HG02870 (cell line): ENCODE results near the gene RBM24.

Experiments used
- ATAC-seq: cut with Tn5 transposase; IDR thresholded peaks from one replicate; pipeline ENCODE4 v1.9.1; 2021; ENCODE audit warnings: mild to moderate bottlenecking, moderate library complexity; ENCODE audit not compliant: unreplicated experiment

The RBM24 gene

DNA sequence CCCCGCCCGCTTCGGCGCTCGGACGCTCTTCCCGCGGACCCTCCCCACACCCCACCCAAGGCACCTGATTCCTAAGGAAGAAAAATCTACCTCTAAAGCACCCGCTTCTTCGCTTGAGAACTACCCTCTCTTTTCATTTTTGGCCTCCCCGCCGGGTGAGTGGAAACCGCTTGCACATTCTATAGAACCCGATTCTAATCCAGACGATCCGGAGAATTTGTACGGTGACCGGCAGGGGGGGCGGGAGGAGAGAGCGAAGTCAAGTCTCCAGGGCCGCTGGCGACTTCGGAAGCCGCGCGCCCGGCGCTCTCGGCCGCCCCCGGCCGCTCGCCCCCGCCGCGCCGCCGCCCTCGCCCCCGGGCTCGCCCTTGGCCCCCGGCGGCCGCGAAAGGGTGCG lies at the start of gene RBM24:
Gene RBM24 (plus strand): TSS at position 262 of the 397 bp plus-strand sequence. CDS start 221 bp downstream, outside the sequence.
- ATAC-seq = no peak

GRCh38 chr6:17233531-17233930 lies 47.6 kb upstream of the RBM24 start:
- no peak for ATAC-seq

DNA sequence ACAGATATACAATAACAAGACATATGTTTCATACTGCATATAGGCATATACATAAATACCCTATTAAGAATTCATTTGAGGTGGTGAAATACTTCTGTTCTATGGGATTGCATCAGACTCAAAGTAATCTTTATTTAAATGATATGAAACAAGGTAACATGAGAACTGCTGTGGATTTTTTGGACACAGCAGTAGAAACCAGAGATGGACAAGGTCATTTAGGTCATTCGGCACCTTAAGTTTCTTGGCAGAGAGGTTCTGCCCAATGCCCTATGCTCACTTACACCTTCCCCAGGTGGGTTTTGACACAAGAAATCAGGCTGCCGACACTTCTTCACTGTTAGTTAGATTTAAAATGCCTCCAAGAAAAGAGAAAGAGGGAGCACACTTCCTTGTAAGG lies 43.9 kb upstream of the RBM24 start:
- no peak for ATAC-seq

- ATAC-seq = no peak
Measured at GRCh38 chr6:17239260-17239659, 41.9 kb upstream of the RBM24 start.

GRCh38 chr6:17240803-17241500 lies 40.2 kb upstream of the RBM24 start:
- no peak for ATAC-seq

DNA sequence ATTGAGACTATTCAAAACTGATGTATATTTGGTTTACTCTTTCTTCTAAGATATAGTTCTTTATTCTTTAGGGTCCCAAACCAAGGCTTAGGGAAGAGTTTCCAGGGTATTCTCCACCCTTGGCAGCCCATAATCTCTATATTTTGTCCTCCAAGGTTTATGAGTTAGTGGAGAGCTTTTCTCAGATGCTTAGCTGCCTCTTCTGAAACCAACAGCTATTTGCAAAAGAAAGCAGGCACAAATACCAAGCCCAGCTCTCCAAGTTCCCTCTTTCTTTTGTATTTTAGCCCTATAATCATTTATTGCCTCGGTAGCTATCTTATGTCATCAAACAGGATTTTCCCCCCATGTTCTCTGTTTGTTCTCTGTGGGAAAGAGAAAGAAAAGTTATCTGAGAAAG lies 39.1 kb upstream of the RBM24 start:
- ATAC-seq = no peak

GRCh38 chr6:17250237-17250636 lies 30.9 kb upstream of the RBM24 start:
- ATAC-seq = no peak

GRCh38 chr6:17251953-17252352 lies 29.2 kb upstream of the RBM24 start:
- no peak for ATAC-seq

- ATAC-seq = no peak
Measured at GRCh38 chr6:17258749-17259148, 22.4 kb upstream of the RBM24 start.

GRCh38 chr6:17265570-17265969 lies 15.6 kb upstream of the RBM24 start:
- no peak for ATAC-seq

GRCh38 chr6:17267566-17267965 lies 13.6 kb upstream of the RBM24 start:
- ATAC-seq = no peak

GRCh38 chr6:17268114-17268513 lies 13.0 kb upstream of the RBM24 start:
- ATAC-seq = no peak

GRCh38 chr6:17269840-17270239 lies 11.3 kb upstream of the RBM24 start:
- ATAC-seq = no peak

- no peak for ATAC-seq
Measured at GRCh38 chr6:17271628-17272027, 9.5 kb upstream of the RBM24 start.

GRCh38 chr6:17276766-17277165 lies 4.4 kb upstream of the RBM24 start:
- ATAC-seq = no peak

- no peak for ATAC-seq
Measured at GRCh38 chr6:17277256-17277655, 3.9 kb upstream of the RBM24 start.

DNA sequence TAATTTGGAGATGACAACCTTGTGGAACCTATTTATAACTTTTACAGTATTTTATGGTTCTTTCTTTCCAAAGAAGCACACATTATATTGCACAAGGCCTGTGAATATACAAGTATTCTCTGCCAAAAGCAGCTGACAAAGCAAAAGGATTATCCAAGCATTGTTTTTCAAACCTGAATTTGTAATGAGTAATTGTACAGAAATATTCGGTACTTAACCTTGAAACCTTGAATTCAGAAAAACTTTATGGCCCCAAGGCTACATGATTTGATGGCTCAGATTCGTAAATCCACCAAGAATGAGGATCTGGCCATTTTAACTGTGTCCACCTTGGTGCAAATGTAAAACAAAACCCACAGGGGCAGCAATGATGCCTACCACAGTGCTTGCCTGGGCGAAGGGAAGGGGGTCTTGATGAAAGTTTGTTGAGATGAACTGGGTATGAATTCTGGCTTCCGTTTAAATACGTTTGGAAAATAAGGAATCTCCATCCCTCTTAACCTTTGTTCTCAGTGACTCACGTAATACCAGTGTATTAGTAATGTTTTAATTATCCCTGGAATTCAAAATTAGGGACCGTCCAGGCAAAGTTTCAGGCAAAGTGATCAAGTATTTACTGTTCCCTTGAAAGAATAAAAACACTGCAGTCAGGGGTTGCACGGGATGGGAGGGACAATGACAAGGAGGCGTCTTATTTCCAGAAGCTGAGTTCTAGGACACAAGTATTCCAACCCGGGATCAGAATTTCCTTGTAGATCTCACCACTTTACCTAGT lies 2.7 kb upstream of the RBM24 start:
- no peak for ATAC-seq

DNA sequence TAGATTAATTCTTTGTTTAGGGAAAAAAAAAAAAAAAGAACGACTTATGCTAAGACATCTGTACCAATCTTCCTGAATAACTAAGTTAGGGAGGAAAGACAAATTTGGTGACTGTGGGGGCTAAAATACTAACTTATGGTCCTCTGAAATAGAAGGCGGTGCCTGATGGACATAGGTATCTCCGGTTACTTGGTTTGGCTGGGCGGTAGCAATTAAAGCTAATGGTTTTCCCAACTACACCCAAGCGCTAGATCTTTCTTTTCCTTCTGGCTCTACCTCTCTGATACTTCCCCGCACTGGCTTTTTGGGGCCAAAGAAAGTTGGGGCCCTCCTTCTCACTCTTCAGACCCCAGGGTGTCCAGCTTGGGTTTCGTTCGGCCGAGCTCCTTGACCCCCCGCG lies 1.0 kb upstream of the RBM24 start:
- ATAC-seq = no peak

GRCh38 chr6:17280552-17281090 lies 540 bp upstream of the RBM24 start:
- ATAC-seq = no peak

DNA sequence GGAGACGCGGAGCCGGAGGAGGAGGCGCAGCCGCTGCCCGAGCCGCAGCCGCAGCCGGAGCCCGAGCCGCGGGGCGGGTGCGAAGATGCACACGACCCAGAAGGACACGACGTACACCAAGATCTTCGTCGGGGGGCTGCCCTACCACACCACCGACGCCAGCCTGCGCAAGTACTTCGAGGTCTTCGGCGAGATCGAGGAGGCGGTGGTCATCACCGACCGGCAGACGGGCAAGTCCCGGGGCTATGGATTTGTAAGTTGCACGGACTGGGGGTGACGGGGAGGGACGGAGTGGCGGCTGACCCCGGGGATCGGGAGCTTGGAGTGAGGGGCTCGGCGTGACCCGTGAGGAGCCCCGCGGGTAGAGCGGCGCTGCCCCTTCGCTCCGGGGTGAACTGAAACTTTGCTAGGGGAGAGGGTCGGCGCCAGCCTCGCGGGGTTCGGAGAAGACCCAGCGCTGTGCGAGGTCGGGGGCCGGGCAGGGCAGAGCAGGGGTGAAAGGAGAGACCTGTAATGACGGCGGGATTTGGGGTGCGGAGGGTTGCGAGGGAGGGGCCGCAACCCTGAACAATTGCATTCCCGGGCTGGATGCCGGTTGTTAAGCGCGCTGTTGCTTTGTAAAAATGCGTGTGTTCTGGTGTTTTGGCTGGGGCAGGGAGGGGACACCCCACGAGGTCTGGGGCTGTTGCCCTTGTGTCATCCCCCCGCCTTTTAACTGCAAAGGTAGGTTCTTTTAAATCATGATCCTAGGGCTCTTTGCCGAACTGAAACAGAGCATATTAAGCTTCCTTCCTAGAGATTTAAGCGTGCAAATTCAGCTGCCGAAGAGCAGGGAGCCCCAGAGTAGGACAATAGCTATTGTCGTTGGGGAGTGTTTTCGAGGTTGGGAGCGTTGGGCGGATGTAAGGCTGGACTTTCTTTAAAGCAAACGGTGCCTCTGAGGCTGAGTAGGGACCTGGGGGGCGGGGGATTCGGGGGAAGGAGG lies 628 bp downstream of the RBM24 start:
- no peak for ATAC-seq

DNA sequence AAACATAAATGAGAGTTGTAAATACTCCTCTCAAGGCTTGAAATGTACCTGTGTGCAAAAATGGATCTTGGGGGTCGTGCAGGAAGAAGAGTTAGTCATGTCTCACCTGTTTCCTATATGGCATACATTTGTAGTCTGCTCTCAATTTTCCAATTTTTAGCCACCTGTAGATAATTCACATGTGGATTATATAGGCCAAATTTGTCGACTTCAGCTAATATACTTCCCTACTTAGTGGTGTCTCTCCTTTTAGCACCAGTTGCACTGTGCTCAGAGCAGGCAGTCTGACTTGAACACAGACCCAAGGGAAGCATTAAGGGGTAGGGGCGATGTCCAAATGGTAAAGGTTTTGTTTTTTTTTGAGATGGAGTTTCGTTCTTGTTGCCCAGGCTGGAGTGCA lies 1.9 kb downstream of the RBM24 start:
- ATAC-seq = no peak
